Hepatocyte (in vitro differentiated cells): ENCODE data around the gene PGPEP1. TPM values are rescaled to one million over a fixed set of nuclear protein-coding genes. Genes with fewer than 3 reads are reported as not detected.

Experiments
- DNase-seq: peaks from one replicate; pipeline ENCODE4 v3.0.0-alpha.2; 2016; ENCODE audit warnings: low spot score
- H2AFZ ChIP-seq: fragments of 200-600 bp; sonication (generic); 2 replicates; pipeline ENCODE4 v1.6.0; 2016; ENCODE audit warnings: antibody characterized with exemption, mild to moderate bottlenecking
- H3K27ac ChIP-seq: fragments of 200-600 bp; sonication (generic); 2 replicates; pipeline ENCODE4 v1.5.1; 2016; ENCODE audit warnings: mild to moderate bottlenecking
- H3K27me3 ChIP-seq: fragments of 200-600 bp; sonication (generic); 2 replicates; pipeline ENCODE4 v1.6.1; 2016
- H3K36me3 ChIP-seq: fragments of 200-600 bp; sonication (generic); replicated peaks from 2 replicates; pipeline ENCODE4 v1.5.1; 2016; ENCODE audit warnings: low read depth; ENCODE audit not compliant: insufficient read depth
- H3K4me1 ChIP-seq: fragments of 200-600 bp; sonication (generic); 2 replicates; pipeline ENCODE4 v1.5.1; 2016; ENCODE audit warnings: mild to moderate bottlenecking, moderate library complexity; ENCODE audit not compliant: insufficient read depth
- H3K4me2 ChIP-seq: fragments of 200-600 bp; sonication (generic); 2 replicates; pipeline ENCODE4 v1.6.0; 2016
- H3K4me3 ChIP-seq: fragments of 200-600 bp; sonication (generic); 2 replicates; pipeline ENCODE4 v1.5.1; 2016; ENCODE audit warnings: mild to moderate bottlenecking
- H3K79me2 ChIP-seq: fragments of 200-600 bp; sonication (generic); 2 replicates; pipeline ENCODE4 v1.6.0; 2017; ENCODE audit warnings: mild to moderate bottlenecking
- H3K9me2 ChIP-seq: fragments of 200-600 bp; sonication (generic); replicated peaks from 2 replicates; pipeline ENCODE4 v1.6.0; 2017; ENCODE audit warnings: mild to moderate bottlenecking; ENCODE audit not compliant: insufficient read depth
- H3K9me3 ChIP-seq: fragments of 200-600 bp; sonication (generic); 2 replicates; pipeline ENCODE4 v1.5.1; 2016; ENCODE audit warnings: low read depth, mild to moderate bottlenecking
- H4K20me1 ChIP-seq: fragments of 200-600 bp; sonication (generic); 2 replicates; pipeline ENCODE4 v1.6.0; 2016; ENCODE audit warnings: mild to moderate bottlenecking; ENCODE audit not compliant: insufficient read depth, poor library complexity, severe bottlenecking
- EZH2 ChIP-seq: fragments of 200-600 bp; sonication (generic); IDR thresholded peaks from 2 replicates; pipeline ENCODE4 v1.6.1; 2016; ENCODE audit warnings: antibody characterized with exemption, mild to moderate bottlenecking, borderline replicate concordance
- EZH2phosphoT487 ChIP-seq: fragments of 200-600 bp; sonication (generic); IDR thresholded peaks from one replicate; pipeline ENCODE4 v1.6.1; 2018; ENCODE audit warnings: antibody characterized with exemption, mild to moderate bottlenecking, low read depth, moderate library complexity; ENCODE audit not compliant: unreplicated experiment, severe bottlenecking
- WGBS: methylation state at CpG from one replicate; pipeline ENCODE4 v1.1.6; 2016; ENCODE audit warnings: low lambda C conversion rate; ENCODE audit errors: missing lambda C conversion rate; 5-methylcytosine and 5-hydroxymethylcytosine counted together
- polyA plus RNA-seq: library from polyadenylated mRNA; unstranded; fragments of >200 nt; fragmentation: Nextera tagmentation; extraction: Ambion mirVana; gene quantifications from 2 replicates; pipeline ENCODE4 v1.2.1, GENCODE V29; 2016
- total RNA-seq: library from RNA; depleted of rRNA; stranded (reverse); fragments of >200 nt; gene quantifications from 2 replicates; pipeline ENCODE4 v1.2.3, GENCODE V29; 2014
- TF ChIP-seq, protein P1 (sequence below): fragments of 200-600 bp; sonication (generic); IDR thresholded peaks from 2 replicates; pipeline ENCODE4 v1.5.1; 2016; ENCODE audit warnings: antibody characterized with exemption, mild to moderate bottlenecking; ENCODE audit not compliant: poor library complexity

Gene PGPEP1
- total and polyA plus RNA-seq, 2 experiments from 2014 or later: 26.8 to 36.1 TPM

DNA sequence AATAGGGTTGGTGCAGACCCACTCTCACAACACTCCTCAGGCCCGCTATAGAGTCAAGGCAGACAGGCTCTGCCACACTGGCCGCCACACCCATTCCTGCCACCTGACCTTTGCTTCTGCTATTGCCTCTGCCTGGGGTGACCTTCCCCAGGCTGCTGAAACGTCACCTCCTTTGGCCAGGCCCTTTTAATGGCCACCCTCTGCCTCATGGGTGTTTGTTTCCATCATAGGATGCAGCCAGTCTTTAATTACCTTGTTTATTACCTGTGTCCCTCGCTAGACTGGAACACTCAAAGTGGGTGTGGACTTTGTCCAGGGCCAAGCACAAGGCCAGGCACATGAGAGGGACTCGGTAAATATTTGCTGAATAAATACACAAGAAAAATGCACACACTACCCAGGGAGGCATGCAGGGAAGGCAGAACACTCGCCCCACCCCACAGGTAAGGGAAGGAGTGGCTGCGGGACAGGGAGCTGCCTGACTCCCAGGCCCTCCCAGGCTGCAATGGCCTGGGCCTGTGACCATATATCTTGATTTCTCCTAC, 20.7 kb upstream of the PGPEP1 start:
- TF ChIP-seq EZH2phosphoT487: no peak
- TF ChIP-seq, protein P1, sequence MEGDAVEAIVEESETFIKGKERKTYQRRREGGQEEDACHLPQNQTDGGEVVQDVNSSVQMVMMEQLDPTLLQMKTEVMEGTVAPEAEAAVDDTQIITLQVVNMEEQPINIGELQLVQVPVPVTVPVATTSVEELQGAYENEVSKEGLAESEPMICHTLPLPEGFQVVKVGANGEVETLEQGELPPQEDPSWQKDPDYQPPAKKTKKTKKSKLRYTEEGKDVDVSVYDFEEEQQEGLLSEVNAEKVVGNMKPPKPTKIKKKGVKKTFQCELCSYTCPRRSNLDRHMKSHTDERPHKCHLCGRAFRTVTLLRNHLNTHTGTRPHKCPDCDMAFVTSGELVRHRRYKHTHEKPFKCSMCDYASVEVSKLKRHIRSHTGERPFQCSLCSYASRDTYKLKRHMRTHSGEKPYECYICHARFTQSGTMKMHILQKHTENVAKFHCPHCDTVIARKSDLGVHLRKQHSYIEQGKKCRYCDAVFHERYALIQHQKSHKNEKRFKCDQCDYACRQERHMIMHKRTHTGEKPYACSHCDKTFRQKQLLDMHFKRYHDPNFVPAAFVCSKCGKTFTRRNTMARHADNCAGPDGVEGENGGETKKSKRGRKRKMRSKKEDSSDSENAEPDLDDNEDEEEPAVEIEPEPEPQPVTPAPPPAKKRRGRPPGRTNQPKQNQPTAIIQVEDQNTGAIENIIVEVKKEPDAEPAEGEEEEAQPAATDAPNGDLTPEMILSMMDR: no peak
- no peak for TF ChIP-seq EZH2
- Histone ChIP-seq H3K9me2 (no peaks in the 10 kb centered on the region), H3K79me2 (peaks cover 64% of the 10 kb centered on the region), H3K4me2 (peak overlapping the region; percentile 45), H3K27ac (peak overlapping the region; percentile 94), H3K9me3 (no peaks in the 10 kb centered on the region), H3K4me1 (peaks cover 58% of the 10 kb centered on the region), H2AFZ (no peak overlapping the region), H3K36me3 (no peaks in the 10 kb centered on the region), H3K4me3 (no peak overlapping the region), H3K27me3 (no peaks in the 10 kb centered on the region), H4K20me1 (no peaks in the 10 kb centered on the region)
- DNase-seq: peak; percentile 70
- WGBS: 61% methylated on average over 7 of the region's 7 CpGs

DNA sequence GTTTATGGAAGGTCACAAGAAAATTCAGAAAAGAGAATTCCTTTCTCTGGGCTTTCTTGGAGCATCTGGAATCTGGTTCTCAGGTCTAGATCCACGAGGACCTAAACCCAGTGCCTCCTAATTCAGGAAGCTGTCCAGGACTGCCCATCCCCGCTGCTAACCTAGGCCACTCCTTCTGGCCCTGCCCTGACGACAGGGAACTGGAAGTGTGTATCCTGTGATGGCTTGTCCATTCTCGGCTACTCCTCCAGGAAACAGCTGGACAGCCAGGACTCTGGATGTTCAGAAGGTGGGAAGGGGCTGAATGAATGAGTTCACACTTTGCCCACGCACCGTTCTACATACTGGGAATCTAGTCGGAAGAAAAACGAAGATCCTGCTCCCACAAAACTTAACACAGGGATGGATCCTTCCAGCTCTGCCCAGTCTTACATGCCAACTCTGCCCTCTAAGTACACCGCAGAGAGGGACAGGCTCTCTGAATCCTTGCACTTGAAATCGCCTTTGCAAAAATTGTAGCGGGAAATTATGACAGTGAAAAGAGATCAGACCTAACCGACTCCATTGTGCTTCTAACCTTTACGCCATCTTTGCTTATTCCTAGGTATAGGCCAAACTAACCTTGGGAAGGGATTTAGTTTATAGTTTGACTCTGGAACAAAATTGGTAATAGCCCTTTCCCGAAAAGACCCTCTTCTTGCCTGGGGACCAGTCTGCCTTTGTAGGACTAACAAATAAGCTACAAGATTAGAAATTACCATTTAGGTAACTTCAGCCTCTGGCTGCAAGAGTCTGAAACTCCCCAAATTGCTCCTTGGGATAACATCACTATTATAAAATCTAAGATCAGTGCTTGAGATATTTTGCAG, 19.3 kb upstream of the PGPEP1 start:
- TF ChIP-seq EZH2phosphoT487: no peak
- TF ChIP-seq, protein P1: no peak
- TF ChIP-seq EZH2: no peak
- Histone ChIP-seq H3K9me3 (no peaks in the 10 kb centered on the region), H3K4me1 (peaks cover 53% of the 10 kb centered on the region), H3K79me2 (peaks cover 58% of the 10 kb centered on the region), H2AFZ (no peak overlapping the region), H3K9me2 (no peaks in the 10 kb centered on the region), H3K27ac (peak overlapping the region; percentile 94), H3K4me2 (peak overlapping the region; percentile 84), H3K4me3 (no peak overlapping the region), H4K20me1 (no peaks in the 10 kb centered on the region), H3K36me3 (no peaks in the 10 kb centered on the region), H3K27me3 (no peaks in the 10 kb centered on the region)
- WGBS: 49% methylated on average over 14 of the region's 14 CpGs
- DNase-seq: peak; percentile 58

DNA sequence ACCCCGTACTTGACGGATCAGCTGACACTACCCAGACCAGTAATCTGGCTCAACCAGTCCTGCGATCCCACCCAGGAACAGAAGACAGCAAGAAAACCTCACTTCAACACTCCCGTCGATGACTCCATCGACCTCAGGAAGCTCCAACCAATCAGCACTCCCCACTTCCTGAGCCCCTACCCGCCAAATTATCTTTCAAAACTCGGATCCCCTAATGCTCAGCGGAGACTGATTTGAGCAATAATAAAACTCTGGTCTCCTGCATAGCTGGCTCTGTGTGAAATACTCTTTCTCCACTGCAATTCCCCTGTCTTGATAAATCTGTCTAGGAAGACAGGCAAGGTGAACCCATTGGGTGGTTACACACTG, 18.7 kb upstream of the PGPEP1 start:
- Histone ChIP-seq H3K27ac (peak overlapping the region; percentile 94), H3K4me1 (peaks cover 51% of the 10 kb centered on the region), H3K27me3 (no peaks in the 10 kb centered on the region), H3K4me3 (peak overlapping the region; percentile 69), H3K79me2 (peaks cover 51% of the 10 kb centered on the region), H3K4me2 (peak overlapping the region; percentile 84), H3K9me2 (no peaks in the 10 kb centered on the region), H3K36me3 (no peaks in the 10 kb centered on the region), H4K20me1 (no peaks in the 10 kb centered on the region), H2AFZ (no peak overlapping the region), H3K9me3 (no peaks in the 10 kb centered on the region)
- no peak for DNase-seq
- TF ChIP-seq, protein P1: no peak
- TF ChIP-seq EZH2 (no peak), EZH2phosphoT487 (no peak)
- WGBS: 14% methylated on average over 9 of the region's 9 CpGs
